Measurements from ENCODE around the gene MSLN.
"Not testable (repeated sequence)": the region's sequence is repeated elsewhere in the genome, so short reads cannot be mapped to it uniquely, and the experiment has no call there.

The MSLN gene

DNA sequence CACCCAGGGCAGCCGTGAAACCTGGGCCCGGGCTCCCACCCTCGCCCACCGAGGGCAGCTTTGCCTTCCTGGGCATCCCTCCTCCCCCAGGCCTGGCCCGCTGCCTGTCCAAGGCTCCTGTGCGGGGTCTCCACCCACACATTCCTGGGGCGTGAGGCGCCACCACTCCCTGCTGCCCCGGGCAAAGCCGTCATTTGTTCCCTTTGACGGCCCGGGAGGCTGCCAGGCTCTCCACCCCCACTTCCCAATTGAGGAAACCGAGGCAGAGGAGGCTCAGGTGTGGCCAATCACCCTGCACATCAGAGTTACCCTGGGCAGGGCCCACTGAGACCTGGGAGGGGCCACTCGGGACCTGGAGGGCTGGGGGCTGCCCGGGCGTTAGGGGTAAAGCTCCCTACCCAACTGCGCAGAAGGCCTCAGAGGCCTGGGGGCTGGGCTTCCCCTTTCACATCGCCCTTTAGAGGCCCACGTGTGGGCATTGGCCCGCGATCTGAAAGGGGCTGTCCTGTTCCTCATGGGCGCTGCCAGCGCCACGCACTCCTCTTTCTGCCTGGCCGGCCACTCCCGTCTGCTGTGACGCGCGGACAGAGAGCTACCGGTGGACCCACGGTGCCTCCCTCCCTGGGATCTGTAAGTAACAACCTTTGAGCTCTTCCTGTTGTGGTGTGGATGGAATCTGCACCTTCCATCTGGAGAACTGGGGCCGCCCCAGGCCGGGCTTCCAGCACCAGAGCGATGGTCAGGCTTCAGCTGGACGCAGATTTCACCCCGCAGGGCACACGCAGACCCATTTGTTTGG lies at the start of gene MSLN:
Gene MSLN (plus strand): TSS at position 190 of the 799 bp plus-strand sequence. CDS start 1,947 bp downstream, outside the sequence.
- CTCF ChIA-PET = no interaction called here
- peaks cover 4% of the 10 kb centered on the region for H3K27me3 Mint-ChIP-seq
- no peak within 1 kb of the TSS for H3K4me3 Mint-ChIP-seq
- DNase-seq = no peak
- H3K4me1 Mint-ChIP-seq = peaks cover 3% of the 10 kb centered on the region
- H3K27ac Mint-ChIP-seq = no peak within 1 kb of the TSS
- H3K36me3 Mint-ChIP-seq = no peaks in the 10 kb centered on the region
- H3K9me3 Mint-ChIP-seq = no peaks in the 10 kb centered on the region

- CTCF ChIA-PET = interaction anchor here (1.5 to 6.7 kb wide), 2 partner anchors 70 to 74 kb away, joined by 3 to 94 read pairs; no protein-coding TSS in a partner anchor
- Mint-ChIP-seq H3K27me3 (peaks cover 89% of the 10 kb centered on the region), H3K9me3 (no peaks in the 10 kb centered on the region), H3K27ac (no peak overlapping the region), H3K4me3 (no peak overlapping the region), H3K36me3 (no peaks in the 10 kb centered on the region), H3K4me1 (peaks cover 12% of the 10 kb centered on the region)
- DNase-seq = no peak
These were observed 49.5 kb upstream of the MSLN start for GRCh38 chr16:711084-711483.

DNA sequence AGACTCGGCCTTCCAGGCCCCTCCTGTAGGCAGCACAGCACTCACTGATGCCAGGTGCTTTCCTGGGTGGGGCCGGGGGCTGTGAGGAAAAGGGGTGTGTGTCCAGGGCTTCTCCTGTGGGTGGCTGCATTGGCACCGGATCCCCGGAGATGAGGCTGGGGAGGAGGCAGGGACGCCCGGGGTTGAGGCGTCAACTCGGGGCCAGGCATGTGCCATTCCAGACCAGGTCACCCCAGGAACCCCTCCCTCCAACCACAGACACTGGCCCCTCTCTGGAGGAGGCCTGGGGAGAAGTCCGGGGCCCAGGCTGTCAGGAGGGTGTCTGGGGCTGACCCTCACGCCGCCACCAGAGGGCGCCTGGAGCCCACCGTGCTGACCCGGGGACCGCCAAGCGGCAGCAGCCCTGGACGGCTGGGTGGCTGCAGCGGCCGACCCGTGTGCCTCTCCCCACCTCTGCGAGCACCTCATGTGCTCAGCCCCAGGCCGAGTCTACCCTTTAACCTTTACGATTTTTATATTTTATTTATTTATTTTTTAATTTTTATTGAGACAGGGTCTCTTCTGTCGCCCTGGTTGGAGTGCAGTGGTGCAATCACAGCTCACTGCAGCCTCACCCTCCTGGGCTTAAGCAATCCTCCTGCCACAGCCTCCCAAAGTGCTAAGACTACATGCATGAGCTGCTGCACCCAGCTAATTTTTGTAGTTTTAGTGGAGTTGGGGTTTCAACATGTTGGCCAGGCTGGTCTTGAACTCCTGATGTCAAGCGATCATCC lies 48.8 kb upstream of the MSLN start:
- no peak overlapping the region for H3K27ac Mint-ChIP-seq
- H3K4me1 Mint-ChIP-seq = peaks cover 12% of the 10 kb centered on the region
- no peaks in the 10 kb centered on the region for H3K36me3 Mint-ChIP-seq
- peaks cover 89% of the 10 kb centered on the region for H3K27me3 Mint-ChIP-seq
- H3K9me3 Mint-ChIP-seq = no peaks in the 10 kb centered on the region
- DNase-seq = peak; percentile 84
- CTCF ChIA-PET = interaction anchor here (0.6 to 6.7 kb wide), 17 partner anchors 8 to 391 kb away, joined by 3 to 94 read pairs (median 7); partner anchors contain the start of genes ANTKMT, CCDC78, CIAO3 and HAGHL
- H3K4me3 Mint-ChIP-seq = no peak overlapping the region

- not testable (repeated sequence) for H3K27ac Mint-ChIP-seq, H3K36me3 Mint-ChIP-seq, H3K9me3 Mint-ChIP-seq, H3K4me3 Mint-ChIP-seq
- DNase-seq = peak; percentile 69
- CTCF ChIA-PET = interaction anchor here (0.7 to 6.7 kb wide), 17 partner anchors 8 to 390 kb away, joined by 3 to 94 read pairs (median 7); partner anchors contain the start of genes ANTKMT, CCDC78, CIAO3 and HAGHL
- Mint-ChIP-seq H3K27me3 (peaks cover 89% of the 10 kb centered on the region), H3K4me1 (peaks cover 12% of the 10 kb centered on the region)
These were observed 47.7 kb upstream of the MSLN start for GRCh38 chr16:712740-713250.

DNA sequence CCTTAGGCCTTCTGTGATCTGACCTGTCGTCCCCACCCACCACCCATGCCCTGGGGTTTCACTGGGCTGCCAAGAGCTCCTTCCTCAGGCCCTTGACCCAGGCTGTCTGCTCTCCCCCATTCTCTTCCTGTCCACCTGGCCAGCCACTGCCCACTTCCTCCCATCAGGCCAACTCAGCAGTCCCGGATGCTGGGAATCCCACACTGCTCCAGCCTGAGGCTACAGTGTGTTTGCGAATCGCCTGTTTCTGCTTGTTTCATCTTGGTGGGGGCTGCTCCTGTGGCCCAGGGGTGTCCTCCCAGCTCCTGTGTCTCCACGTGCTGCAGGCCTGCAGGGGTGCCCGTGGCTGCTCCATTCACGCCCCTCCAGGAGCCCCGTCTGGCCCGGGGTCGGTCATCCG lies 46.5 kb upstream of the MSLN start:
- Mint-ChIP-seq H3K27ac (no peak overlapping the region), H3K27me3 (peaks cover 89% of the 10 kb centered on the region), H3K4me3 (no peak overlapping the region), H3K9me3 (no peaks in the 10 kb centered on the region), H3K36me3 (no peaks in the 10 kb centered on the region), H3K4me1 (peaks cover 12% of the 10 kb centered on the region)
- no peak for DNase-seq
- CTCF ChIA-PET = interaction anchor here (1.0 to 6.7 kb wide), 7 partner anchors 12 to 71 kb away, joined by 3 to 94 read pairs (median 10); partner anchors contain the start of gene CIAO3

DNA sequence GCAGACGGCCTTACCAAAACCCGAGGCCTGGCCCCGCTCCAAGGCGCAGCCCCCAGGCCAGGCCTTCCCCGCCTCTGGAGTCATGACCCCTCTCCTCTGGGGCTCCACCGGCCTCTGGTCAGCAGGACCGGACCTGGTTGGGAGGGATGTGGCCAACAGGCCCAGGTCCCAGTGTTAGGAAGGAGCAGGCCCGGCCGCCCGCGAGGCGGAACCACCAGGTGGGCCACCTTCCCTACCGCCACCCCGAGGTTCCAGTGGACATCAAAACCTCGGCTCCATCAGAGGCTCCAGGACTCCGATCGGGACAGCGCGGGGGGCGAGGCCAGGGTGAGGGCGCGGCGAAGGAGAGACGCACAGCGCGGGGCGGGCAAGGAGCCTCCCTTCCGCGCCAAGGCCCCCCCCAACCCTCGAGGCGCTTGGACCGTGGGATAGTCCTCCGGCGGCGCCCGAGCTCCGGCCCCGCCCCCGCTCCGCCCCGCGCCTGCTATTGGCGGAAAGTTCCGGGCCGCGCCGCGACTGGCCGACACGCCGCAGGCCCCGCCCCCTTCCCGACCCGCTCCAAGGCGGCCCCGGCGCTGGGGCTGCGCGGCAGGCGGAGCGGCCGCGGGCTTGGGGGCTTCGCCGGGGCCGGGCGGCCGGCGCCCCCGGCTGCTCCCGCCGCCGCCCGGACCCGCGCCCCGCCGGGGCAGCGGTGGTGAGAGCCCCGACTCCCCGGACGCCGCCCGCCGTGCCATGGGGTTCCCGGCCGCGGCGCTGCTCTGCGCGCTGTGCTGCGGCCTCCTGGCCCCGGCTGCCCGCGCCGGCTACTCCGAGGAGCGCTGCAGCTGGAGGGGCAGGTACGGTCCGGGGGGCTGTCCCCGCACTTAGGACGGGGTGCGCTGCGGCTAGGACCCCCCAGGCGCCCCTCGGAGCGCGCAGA lies 45.7 kb upstream of the MSLN start, which contains the start of gene METRN:
Gene METRN (plus strand): TSS at position 561 of the 919 bp plus-strand sequence. CDS start 172 bp downstream, at position 733.
- Mint-ChIP-seq H3K4me3 (peak within 1 kb of the TSS; percentile 61), H3K27me3 (peaks cover 87% of the 10 kb centered on the region), H3K9me3 (no peaks in the 10 kb centered on the region), H3K4me1 (peaks cover 19% of the 10 kb centered on the region), H3K27ac (no peak within 1 kb of the TSS), H3K36me3 (no peaks in the 10 kb centered on the region)
- CTCF ChIA-PET = interaction anchor here (1.0 to 6.7 kb wide), 5 partner anchors 11 to 70 kb away, joined by 3 to 94 read pairs (median 4); partner anchors contain the start of gene CCDC78
- DNase-seq = peak; percentile 93

DNA sequence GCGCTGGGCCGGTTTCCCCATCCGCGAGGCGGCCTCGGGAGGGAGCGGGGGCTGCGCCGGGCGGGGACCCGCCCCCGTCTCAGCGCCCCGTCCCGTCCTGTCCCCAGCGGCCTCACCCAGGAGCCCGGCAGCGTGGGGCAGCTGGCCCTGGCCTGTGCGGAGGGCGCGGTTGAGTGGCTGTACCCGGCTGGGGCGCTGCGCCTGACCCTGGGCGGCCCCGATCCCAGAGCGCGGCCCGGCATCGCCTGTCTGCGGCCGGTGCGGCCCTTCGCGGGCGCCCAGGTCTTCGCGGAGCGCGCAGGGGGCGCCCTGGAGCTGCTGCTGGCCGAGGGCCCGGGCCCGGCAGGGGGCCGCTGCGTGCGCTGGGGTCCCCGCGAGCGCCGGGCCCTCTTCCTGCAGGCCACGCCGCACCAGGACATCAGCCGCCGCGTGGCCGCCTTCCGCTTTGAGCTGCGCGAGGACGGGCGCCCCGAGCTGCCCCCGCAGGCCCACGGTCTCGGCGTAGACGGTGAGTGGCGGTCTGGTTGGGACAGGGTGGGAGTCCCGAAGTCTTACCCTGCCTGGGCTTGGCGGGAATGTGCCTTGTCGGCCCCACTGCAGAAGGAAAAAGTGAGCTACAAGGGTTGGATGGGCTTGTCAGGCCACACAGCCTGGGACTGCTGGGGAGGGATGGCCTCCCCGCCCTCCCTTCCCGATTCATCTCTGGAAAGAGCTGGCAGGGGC lies 44.9 kb upstream of the MSLN start:
- peaks cover 27% of the 10 kb centered on the region for H3K4me1 Mint-ChIP-seq
- H3K9me3 Mint-ChIP-seq = no peaks in the 10 kb centered on the region
- CTCF ChIA-PET = interaction anchor here (0.9 to 6.7 kb wide), 7 partner anchors 9 to 69 kb away, joined by 3 to 94 read pairs (median 4); partner anchors contain the start of gene CCDC78
- H3K36me3 Mint-ChIP-seq = no peaks in the 10 kb centered on the region
- DNase-seq = peak; percentile 40
- peak overlapping the region; percentile 61 for H3K4me3 Mint-ChIP-seq
- H3K27me3 Mint-ChIP-seq = peaks cover 87% of the 10 kb centered on the region
- no peak overlapping the region for H3K27ac Mint-ChIP-seq

- H3K36me3 Mint-ChIP-seq = no peaks in the 10 kb centered on the region
- H3K27me3 Mint-ChIP-seq = peaks cover 82% of the 10 kb centered on the region
- no peak overlapping the region for H3K27ac Mint-ChIP-seq
- no peak for DNase-seq
- CTCF ChIA-PET = interaction anchor here (0.9 to 1.7 kb wide), 4 partner anchors 9 to 23 kb away, joined by 3 to 6 read pairs (median 4); partner anchors contain the start of gene CCDC78
- H3K4me3 Mint-ChIP-seq = peak overlapping the region; percentile 61
- no peaks in the 10 kb centered on the region for H3K9me3 Mint-ChIP-seq
- peaks cover 27% of the 10 kb centered on the region for H3K4me1 Mint-ChIP-seq
These were observed 44.4 kb upstream of the MSLN start for GRCh38 chr16:716200-716568.

- no peaks in the 10 kb centered on the region for H3K36me3 Mint-ChIP-seq
- no peak overlapping the region for H3K4me3 Mint-ChIP-seq
These were observed 43.7 kb upstream of the MSLN start for GRCh38 chr16:716768-717325.

DNA sequence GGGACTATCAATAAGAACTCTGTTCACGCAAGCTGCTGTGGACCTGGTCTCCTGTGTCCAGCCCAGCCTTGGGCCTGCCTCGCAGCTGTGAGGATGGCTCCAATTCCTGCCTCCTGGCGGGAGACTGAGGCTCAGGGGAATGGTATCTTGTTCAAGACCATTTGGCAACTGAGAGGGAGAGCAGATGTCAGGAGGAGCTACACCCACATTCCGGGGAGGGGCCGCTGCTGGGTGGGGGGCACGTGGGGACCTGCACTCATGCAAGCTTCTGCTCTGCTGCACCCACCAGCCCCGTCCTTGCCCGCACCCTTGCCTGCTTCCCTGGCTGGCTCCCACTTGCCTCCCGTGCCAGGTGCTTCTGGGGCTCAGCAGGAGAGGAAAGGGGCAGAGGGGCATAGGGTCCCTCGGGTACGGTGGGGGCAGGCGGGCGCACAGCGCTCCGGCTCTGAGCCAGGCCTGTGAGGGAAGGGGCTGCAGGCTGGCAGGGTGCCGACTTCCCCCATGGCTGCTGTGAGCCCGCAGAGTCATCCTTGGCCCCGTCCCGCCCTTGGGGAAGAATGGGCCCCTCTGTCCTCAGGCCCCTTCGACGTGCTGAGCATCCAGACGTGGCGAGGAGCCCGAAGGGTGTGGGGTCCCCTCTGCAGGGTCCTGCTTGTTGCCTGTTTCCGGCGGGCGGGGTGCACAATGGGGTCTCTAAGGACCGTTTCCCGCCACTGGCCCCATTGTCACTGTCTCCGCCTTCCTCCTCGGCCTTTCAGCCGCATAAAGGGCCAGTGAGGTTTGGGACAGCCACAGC lies 42.9 kb upstream of the MSLN start:
- no peaks in the 10 kb centered on the region for H3K9me3 Mint-ChIP-seq
- H3K4me1 Mint-ChIP-seq = peaks cover 29% of the 10 kb centered on the region
- no peak overlapping the region for H3K4me3 Mint-ChIP-seq
- DNase-seq = no peak
- CTCF ChIA-PET = no interaction called here
- no peaks in the 10 kb centered on the region for H3K36me3 Mint-ChIP-seq
- no peak overlapping the region for H3K27ac Mint-ChIP-seq
- H3K27me3 Mint-ChIP-seq = peaks cover 83% of the 10 kb centered on the region

More at GRCh38 chr16:716768-717325, 43.7 kb upstream of the MSLN start:
- CTCF ChIA-PET = interaction anchor here (0.9 kb wide), 1 partner anchor 19 kb away, joined by 3 read pairs; no protein-coding TSS in a partner anchor
- no peak overlapping the region for H3K27ac Mint-ChIP-seq
- no peaks in the 10 kb centered on the region for H3K9me3 Mint-ChIP-seq
- DNase-seq = no peak
- H3K27me3 Mint-ChIP-seq = peaks cover 80% of the 10 kb centered on the region
- H3K4me1 Mint-ChIP-seq = peaks cover 27% of the 10 kb centered on the region

DNA sequence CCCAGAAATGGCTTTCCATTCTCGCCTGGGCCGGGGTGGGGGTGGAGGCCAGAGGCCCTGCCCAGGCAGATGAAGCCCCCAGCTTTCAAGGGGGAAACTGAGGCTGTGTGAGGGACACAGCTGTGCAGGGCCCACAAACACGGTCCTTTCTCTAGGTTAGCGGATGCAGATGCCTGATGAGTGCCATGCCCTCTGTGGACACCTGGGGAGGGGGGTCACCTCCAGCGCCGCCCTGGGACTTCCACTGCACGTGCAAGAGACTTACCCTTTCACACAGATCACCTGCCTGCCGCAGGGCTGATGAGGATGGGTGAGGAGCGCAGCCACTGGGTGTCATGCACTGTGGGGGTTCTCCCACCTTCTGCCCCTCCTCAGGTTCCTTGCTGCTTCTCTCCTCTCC lies 42.1 kb upstream of the MSLN start:
- CTCF ChIA-PET = interaction anchor here (1.0 kb wide), 1 partner anchor 23 kb away, joined by 4 read pairs; no protein-coding TSS in a partner anchor
- H3K9me3 Mint-ChIP-seq = no peaks in the 10 kb centered on the region
- peaks cover 80% of the 10 kb centered on the region for H3K27me3 Mint-ChIP-seq
- H3K4me3 Mint-ChIP-seq = no peak overlapping the region
- no peaks in the 10 kb centered on the region for H3K36me3 Mint-ChIP-seq
- H3K4me1 Mint-ChIP-seq = peaks cover 28% of the 10 kb centered on the region
- DNase-seq = no peak
- H3K27ac Mint-ChIP-seq = no peak overlapping the region

DNA sequence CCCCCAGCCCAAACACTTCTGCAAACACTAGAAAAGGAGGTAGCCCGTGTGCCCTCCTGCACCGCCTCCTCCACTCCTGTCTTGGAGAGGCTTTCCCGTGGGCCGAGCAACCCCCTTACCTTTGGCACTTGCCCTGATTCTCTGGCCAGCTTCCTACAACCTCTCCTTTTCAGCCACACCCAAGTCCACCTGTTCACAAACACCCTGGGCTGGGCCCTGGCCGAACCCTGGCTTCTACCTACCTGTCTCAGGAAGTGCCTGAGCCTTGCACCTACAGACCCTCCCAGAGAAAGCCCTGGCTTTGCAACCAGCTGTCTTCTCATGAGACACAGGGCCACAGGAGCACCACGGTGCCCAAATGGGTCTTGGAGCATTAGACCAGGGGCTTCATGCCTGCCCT lies 41.6 kb upstream of the MSLN start:
- peaks cover 75% of the 10 kb centered on the region for H3K27me3 Mint-ChIP-seq
- H3K4me3 Mint-ChIP-seq = peak overlapping the region; percentile 10
- H3K4me1 Mint-ChIP-seq = peaks cover 27% of the 10 kb centered on the region
- no peak overlapping the region for H3K27ac Mint-ChIP-seq
- no peaks in the 10 kb centered on the region for H3K36me3 Mint-ChIP-seq
- no peak for DNase-seq
- H3K9me3 Mint-ChIP-seq = no peaks in the 10 kb centered on the region
- CTCF ChIA-PET = interaction anchor here (1.0 to 1.7 kb wide), 4 partner anchors 16 to 68 kb away, joined by 3 to 6 read pairs (median 4); no protein-coding TSS in a partner anchor
